ENCODE results near the gene STAT3.

- TF ChIP-seq CTCF (IDR thresholded peaks at IDR 0.05; ENCODE audit: low read depth, low read length, poor library complexity, severe bottlenecking) (no peak), EZH2phosphoT487 (IDR thresholded peaks at IDR 0.05; ENCODE audit: borderline replicate concordance, low read length) (no peak)
Observed at GRCh38 chr17:42373896-42374295, 14.3 kb downstream of the STAT3 start.

Measured in DOHH2 (cell line).